Neural cell (in vitro differentiated cells): Measurements from ENCODE around the gene ANGEL2. TPM values are rescaled to one million over a fixed set of nuclear protein-coding genes. Genes with fewer than 3 reads are reported as not detected.
A peak's percentile ranks its signal among the peaks of the same experiment; 100 is the strongest.

Experiments used
- H2AFZ ChIP-seq: fragments of 200-600, 300-800 bp; sonication (generic), shearing (Covaris generic); 2 replicates; pipeline ENCODE4 v1.6.0; 2014; ENCODE audit warnings: low read depth, mild to moderate bottlenecking, antibody characterized with exemption, low read length, moderate library complexity
- H3F3A ChIP-seq: fragments of 200-600 bp; shearing (Covaris generic); 2 replicates; pipeline ENCODE4 v1.6.1; 2016; ENCODE audit warnings: mild to moderate bottlenecking, moderate library complexity, mixed read lengths, antibody characterized with exemption, low read length; ENCODE audit not compliant: insufficient read depth, poor library complexity, severe bottlenecking
- H3K27ac ChIP-seq: fragments of 200-600, 300-800 bp; sonication (generic), shearing (Covaris generic); 2 replicates; pipeline ENCODE4 v1.5.1; 2014; ENCODE audit warnings: mild to moderate bottlenecking, low read length, moderate library complexity
- H3K27me3 ChIP-seq: fragments of 300-800, 200-600 bp; sonication (generic), shearing (Covaris generic); 2 replicates; pipeline ENCODE4 v1.6.0; 2014; ENCODE audit warnings: mild to moderate bottlenecking, low read depth, low read length, moderate library complexity; ENCODE audit not compliant: insufficient read depth
- H3K36me3 ChIP-seq: fragments of 300-800, 200-600 bp; sonication (generic), shearing (Covaris generic); 2 replicates; pipeline ENCODE4 v1.5.1; 2014; ENCODE audit warnings: mild to moderate bottlenecking, antibody characterized with exemption, low read length, moderate library complexity; ENCODE audit not compliant: insufficient read depth
- H3K4me2 ChIP-seq: fragments of 300-800, 200-600 bp; sonication (generic), shearing (Covaris generic); 2 replicates; pipeline ENCODE4 v1.6.0; 2014; ENCODE audit warnings: mild to moderate bottlenecking, low read length
- H3K4me3 ChIP-seq: fragments of 300-800, 200-600 bp; sonication (generic), shearing (Covaris generic); 2 replicates; pipeline ENCODE4 v1.5.1; 2014; ENCODE audit warnings: mild to moderate bottlenecking, low read length, moderate library complexity
- H3K79me2 ChIP-seq: fragments of 200-600 bp; shearing (Covaris generic); replicated peaks from 2 replicates; pipeline ENCODE4 v1.6.0; 2014; ENCODE audit warnings: mild to moderate bottlenecking, low read length, moderate library complexity; ENCODE audit not compliant: insufficient read depth
- H3K9ac ChIP-seq: fragments of 300-800, 200-600 bp; sonication (generic), shearing (Covaris generic); 2 replicates; pipeline ENCODE4 v1.6.1; 2016; ENCODE audit warnings: mild to moderate bottlenecking, low read length, mixed read lengths
- H3K9me2 ChIP-seq: fragments of 200-600 bp; shearing (Covaris generic); 2 replicates; pipeline ENCODE4 v1.6.1; 2016; ENCODE audit warnings: mild to moderate bottlenecking, low read length, mixed read lengths; ENCODE audit not compliant: insufficient read depth
- H3K9me3 ChIP-seq: fragments of 200-600, 300-800 bp; sonication (generic), shearing (Covaris generic); 2 replicates; pipeline ENCODE4 v1.6.1; 2016; ENCODE audit warnings: mild to moderate bottlenecking, mixed run types, low read length, moderate library complexity, mixed read lengths
- H4K20me1 ChIP-seq: fragments of 200-600 bp; shearing (Covaris generic); 2 replicates; pipeline ENCODE4 v1.6.1; 2016; ENCODE audit warnings: mild to moderate bottlenecking, mixed run types; ENCODE audit not compliant: insufficient read depth
- EP300 ChIP-seq: fragments of 450-650 bp; conservative IDR thresholded peaks from 2 replicates; pipeline ENCODE4 v1.6.1; 2014; ENCODE audit warnings: antibody characterized with exemption, mild to moderate bottlenecking, moderate library complexity; ENCODE audit not compliant: poor library complexity, severe bottlenecking
- EZH2 ChIP-seq: fragments of 200-600, 300-800 bp; shearing (Covaris generic), sonication (generic); IDR thresholded peaks from 2 replicates; pipeline ENCODE4 v1.6.1; 2014; ENCODE audit warnings: antibody characterized with exemption, low read length, borderline replicate concordance, mild to moderate bottlenecking; ENCODE audit not compliant: insufficient read depth, poor library complexity, severe bottlenecking
- MXI1 ChIP-seq: fragments of 450-650 bp; conservative IDR thresholded peaks from 2 replicates; pipeline ENCODE4 v1.6.1; 2014; ENCODE audit warnings: antibody characterized with exemption, mild to moderate bottlenecking; ENCODE audit not compliant: poor library complexity, severe bottlenecking
- POLR2AphosphoS5 ChIP-seq: IDR thresholded peaks from 2 replicates; pipeline ENCODE4 v1.6.1; 2012
- RAD21 ChIP-seq: fragments of 450-650 bp; conservative IDR thresholded peaks from 2 replicates; pipeline ENCODE4 v1.6.1; 2014; ENCODE audit warnings: antibody characterized with exemption, mild to moderate bottlenecking, moderate library complexity
- SMC3 ChIP-seq: fragments of 450-650 bp; conservative IDR thresholded peaks from 2 replicates; pipeline ENCODE4 v1.6.1; 2014; ENCODE audit warnings: antibody characterized with exemption, mild to moderate bottlenecking, moderate library complexity; ENCODE audit not compliant: poor library complexity
- TAF1 ChIP-seq: IDR thresholded peaks from 2 replicates; pipeline ENCODE4 v1.6.1; 2012; ENCODE audit warnings: low read depth
- polyA plus RNA-seq: library from polyadenylated mRNA; depleted of rRNA; stranded (reverse); fragments of >200 nt; gene quantifications from 2 replicates; pipeline ENCODE4 v1.2.3, GENCODE V29; 2014
- TF ChIP-seq, protein P1 (sequence below): fragments of 450-650 bp; IDR thresholded peaks from 2 replicates; pipeline ENCODE4 v1.5.1; 2014; ENCODE audit warnings: antibody characterized with exemption, mild to moderate bottlenecking, moderate library complexity; ENCODE audit not compliant: poor library complexity, severe bottlenecking
- TF ChIP-seq, protein P2 (sequence below): IDR thresholded peaks from 2 replicates; pipeline ENCODE4 v1.6.1; 2012; ENCODE audit warnings: borderline replicate concordance

The ANGEL2 gene
- polyA plus RNA-seq, 1 donor from 2014 or later, result 58.7 TPM

DNA sequence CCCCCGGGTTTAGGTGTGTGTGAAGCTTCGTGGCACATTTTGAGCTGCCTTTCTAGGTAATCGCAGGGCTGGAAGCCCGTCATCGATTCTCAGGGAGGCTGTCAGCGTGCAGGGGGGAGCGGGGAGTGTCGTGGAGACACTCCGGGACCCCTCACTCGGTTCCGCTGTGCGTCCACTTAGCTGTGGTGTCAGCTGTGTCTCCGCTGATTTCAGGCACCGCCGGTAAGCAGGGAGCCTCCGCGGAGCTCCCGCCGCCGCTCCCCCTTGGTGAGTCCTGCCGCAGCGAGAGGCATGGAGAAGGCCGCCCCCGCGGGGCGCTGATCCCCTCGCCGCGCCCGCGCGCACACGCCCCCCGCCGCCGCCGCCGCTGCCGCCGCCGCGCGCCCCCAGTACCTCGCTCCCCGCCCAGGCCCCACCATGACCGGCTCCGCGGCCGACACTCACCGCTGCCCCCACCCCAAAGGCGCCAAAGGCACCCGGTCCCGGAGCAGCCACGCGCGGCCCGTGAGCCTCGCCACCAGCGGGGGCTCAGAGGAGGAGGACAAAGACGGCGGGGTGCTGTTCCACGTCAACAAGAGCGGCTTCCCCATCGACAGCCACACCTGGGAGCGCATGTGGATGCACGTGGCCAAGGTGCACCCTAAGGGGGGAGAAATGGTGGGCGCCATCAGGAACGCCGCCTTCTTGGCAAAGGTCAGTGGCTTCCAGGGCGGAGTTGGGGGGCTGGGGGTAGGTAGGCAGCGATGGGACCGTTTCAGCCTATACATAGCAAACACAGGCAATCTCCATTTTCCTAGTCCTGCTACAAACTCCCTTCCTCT is 64.3 kb downstream of the ANGEL2 start:
- H2AFZ ChIP-seq, result peak overlapping the region; percentile 89
- H3K79me2 ChIP-seq, result peaks cover 22% of the 10 kb centered on the region
- H3K9ac ChIP-seq, result peak overlapping the region; percentile 99
- peak overlapping the region; percentile 94 for H3K4me3 ChIP-seq
- TF ChIP-seq, protein P1, sequence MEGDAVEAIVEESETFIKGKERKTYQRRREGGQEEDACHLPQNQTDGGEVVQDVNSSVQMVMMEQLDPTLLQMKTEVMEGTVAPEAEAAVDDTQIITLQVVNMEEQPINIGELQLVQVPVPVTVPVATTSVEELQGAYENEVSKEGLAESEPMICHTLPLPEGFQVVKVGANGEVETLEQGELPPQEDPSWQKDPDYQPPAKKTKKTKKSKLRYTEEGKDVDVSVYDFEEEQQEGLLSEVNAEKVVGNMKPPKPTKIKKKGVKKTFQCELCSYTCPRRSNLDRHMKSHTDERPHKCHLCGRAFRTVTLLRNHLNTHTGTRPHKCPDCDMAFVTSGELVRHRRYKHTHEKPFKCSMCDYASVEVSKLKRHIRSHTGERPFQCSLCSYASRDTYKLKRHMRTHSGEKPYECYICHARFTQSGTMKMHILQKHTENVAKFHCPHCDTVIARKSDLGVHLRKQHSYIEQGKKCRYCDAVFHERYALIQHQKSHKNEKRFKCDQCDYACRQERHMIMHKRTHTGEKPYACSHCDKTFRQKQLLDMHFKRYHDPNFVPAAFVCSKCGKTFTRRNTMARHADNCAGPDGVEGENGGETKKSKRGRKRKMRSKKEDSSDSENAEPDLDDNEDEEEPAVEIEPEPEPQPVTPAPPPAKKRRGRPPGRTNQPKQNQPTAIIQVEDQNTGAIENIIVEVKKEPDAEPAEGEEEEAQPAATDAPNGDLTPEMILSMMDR, result no peak
- TF ChIP-seq POLR2AphosphoS5 (peak; percentile 49), MXI1 (peak; percentile 76)
- H3K27me3 ChIP-seq, result peaks cover 5% of the 10 kb centered on the region
- H3K4me2 ChIP-seq, result peak overlapping the region; percentile 73
- H3K27ac ChIP-seq, result peak overlapping the region; percentile 95
- H3K9me3 ChIP-seq, result no peaks in the 10 kb centered on the region
- H3F3A ChIP-seq, result peaks cover 3% of the 10 kb centered on the region
- no peaks in the 10 kb centered on the region for H4K20me1 ChIP-seq
- H3K9me2 ChIP-seq, result no peaks in the 10 kb centered on the region
- H3K36me3 ChIP-seq, result peaks cover 12% of the 10 kb centered on the region

GRCh38 chr1:212950243-212951125 is 65.2 kb downstream of the ANGEL2 start, which contains the start of gene VASH2:
Gene VASH2, plus strand, starts transcription at chr1:212950541. Its CDS starts 1,002 bp downstream, at chr1:212951543.
- H3K36me3 ChIP-seq, result peaks cover 12% of the 10 kb centered on the region
- H3F3A ChIP-seq, result peaks cover 3% of the 10 kb centered on the region
- peaks cover 5% of the 10 kb centered on the region for H3K27me3 ChIP-seq
- no peaks in the 10 kb centered on the region for H3K9me2 ChIP-seq
- H3K9ac ChIP-seq, result peak within 1 kb of the TSS; percentile 99
- H3K4me2 ChIP-seq, result peak within 1 kb of the TSS; percentile 73
- TF ChIP-seq EZH2 (no peak), POLR2AphosphoS5 (peak; percentile 95), TAF1 (peak; percentile 93), SMC3 (no peak), EP300 (peak; percentile 25), RAD21 (peak; percentile 26), MXI1 (peak; percentile 65)
- TF ChIP-seq, protein P2, sequence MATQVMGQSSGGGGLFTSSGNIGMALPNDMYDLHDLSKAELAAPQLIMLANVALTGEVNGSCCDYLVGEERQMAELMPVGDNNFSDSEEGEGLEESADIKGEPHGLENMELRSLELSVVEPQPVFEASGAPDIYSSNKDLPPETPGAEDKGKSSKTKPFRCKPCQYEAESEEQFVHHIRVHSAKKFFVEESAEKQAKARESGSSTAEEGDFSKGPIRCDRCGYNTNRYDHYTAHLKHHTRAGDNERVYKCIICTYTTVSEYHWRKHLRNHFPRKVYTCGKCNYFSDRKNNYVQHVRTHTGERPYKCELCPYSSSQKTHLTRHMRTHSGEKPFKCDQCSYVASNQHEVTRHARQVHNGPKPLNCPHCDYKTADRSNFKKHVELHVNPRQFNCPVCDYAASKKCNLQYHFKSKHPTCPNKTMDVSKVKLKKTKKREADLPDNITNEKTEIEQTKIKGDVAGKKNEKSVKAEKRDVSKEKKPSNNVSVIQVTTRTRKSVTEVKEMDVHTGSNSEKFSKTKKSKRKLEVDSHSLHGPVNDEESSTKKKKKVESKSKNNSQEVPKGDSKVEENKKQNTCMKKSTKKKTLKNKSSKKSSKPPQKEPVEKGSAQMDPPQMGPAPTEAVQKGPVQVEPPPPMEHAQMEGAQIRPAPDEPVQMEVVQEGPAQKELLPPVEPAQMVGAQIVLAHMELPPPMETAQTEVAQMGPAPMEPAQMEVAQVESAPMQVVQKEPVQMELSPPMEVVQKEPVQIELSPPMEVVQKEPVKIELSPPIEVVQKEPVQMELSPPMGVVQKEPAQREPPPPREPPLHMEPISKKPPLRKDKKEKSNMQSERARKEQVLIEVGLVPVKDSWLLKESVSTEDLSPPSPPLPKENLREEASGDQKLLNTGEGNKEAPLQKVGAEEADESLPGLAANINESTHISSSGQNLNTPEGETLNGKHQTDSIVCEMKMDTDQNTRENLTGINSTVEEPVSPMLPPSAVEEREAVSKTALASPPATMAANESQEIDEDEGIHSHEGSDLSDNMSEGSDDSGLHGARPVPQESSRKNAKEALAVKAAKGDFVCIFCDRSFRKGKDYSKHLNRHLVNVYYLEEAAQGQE, result peak; percentile 71
- TF ChIP-seq, protein P1, result peak; percentile 21
- peak within 1 kb of the TSS; percentile 89 for H2AFZ ChIP-seq
- no peaks in the 10 kb centered on the region for H3K9me3 ChIP-seq
- H3K79me2 ChIP-seq, result peaks cover 22% of the 10 kb centered on the region
- peak within 1 kb of the TSS; percentile 95 for H3K27ac ChIP-seq
- no peaks in the 10 kb centered on the region for H4K20me1 ChIP-seq
- peak within 1 kb of the TSS; percentile 94 for H3K4me3 ChIP-seq
